GM12864 (cell line): ENCODE measurements around the gene HACE1.
"Not testable (repeated sequence)": the region's sequence is repeated elsewhere in the genome, so short reads cannot be mapped to it uniquely, and the experiment has no call there.

ENCODE experiments used
- DNase-seq: peaks from one replicate; pipeline ENCODE4 v3.0.0-alpha.2; 2011; ENCODE audit warnings: low read depth
- H3K4me3 ChIP-seq: 2 replicates; pipeline ENCODE4 v1.5.1; 2011; ENCODE audit warnings: mild to moderate bottlenecking, low read depth, low read length, control low read depth
- TF ChIP-seq, protein P1 (sequence below): IDR thresholded peaks from 2 replicates; pipeline ENCODE4 v1.5.1; 2011; ENCODE audit warnings: low read depth, mild to moderate bottlenecking, moderate library complexity, low read length, control low read depth, inconsistent platforms; ENCODE audit errors: missing control alignments

HACE1 gene

GRCh38 chr6:104768906-104769305 lies 90.8 kb downstream of the HACE1 start:
- no peak for DNase-seq
- no peak overlapping the region for H3K4me3 ChIP-seq
- TF ChIP-seq, protein P1, sequence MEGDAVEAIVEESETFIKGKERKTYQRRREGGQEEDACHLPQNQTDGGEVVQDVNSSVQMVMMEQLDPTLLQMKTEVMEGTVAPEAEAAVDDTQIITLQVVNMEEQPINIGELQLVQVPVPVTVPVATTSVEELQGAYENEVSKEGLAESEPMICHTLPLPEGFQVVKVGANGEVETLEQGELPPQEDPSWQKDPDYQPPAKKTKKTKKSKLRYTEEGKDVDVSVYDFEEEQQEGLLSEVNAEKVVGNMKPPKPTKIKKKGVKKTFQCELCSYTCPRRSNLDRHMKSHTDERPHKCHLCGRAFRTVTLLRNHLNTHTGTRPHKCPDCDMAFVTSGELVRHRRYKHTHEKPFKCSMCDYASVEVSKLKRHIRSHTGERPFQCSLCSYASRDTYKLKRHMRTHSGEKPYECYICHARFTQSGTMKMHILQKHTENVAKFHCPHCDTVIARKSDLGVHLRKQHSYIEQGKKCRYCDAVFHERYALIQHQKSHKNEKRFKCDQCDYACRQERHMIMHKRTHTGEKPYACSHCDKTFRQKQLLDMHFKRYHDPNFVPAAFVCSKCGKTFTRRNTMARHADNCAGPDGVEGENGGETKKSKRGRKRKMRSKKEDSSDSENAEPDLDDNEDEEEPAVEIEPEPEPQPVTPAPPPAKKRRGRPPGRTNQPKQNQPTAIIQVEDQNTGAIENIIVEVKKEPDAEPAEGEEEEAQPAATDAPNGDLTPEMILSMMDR = no peak

DNA sequence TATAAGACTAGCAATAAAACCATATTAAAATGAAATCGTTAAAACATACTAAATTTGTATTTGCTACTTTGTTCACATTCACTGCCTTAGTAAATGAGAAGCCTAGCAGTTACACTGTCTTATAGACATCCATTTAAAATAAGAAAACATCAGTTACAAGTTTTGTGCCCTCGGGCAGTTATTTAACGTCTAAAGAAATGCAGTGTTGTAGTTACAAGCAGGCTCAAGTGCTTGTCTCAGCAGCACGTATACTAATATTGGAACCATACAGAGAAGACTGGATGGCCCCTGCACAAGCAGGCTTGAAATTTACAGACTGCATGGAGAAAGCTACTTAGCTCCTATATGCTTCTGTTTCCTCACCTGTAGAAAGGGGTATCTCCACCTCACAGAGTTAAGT lies 93.1 kb downstream of the HACE1 start:
- TF ChIP-seq, protein P1 = no peak
- no peak for DNase-seq
- H3K4me3 ChIP-seq = no peak overlapping the region

GRCh38 chr6:104754788-104755409 lies 104.8 kb downstream of the HACE1 start:
- H3K4me3 ChIP-seq = no peak overlapping the region
- TF ChIP-seq, protein P1 = no peak
- DNase-seq = no peak

DNA sequence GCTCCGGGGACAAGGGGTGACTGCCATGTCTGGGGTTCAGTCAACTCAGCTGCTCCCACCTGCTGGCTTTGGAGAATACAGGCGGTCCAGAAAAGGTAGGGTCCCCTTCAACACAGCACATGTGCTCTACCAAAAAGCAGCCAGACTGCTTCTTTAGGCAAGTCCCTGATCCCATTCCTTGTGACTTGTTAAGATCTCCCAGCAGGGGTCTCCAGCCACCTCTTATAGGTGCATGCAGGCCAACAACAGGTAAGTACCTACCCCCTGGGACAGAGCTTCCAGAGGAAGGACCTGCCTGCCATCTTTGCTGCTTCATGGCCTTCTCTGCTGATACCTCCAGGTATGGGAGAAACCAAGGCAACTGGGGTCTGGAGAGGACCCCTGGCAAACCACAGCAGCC lies 106.5 kb downstream of the HACE1 start:
- TF ChIP-seq, protein P1 = no peak
- no peak for DNase-seq
- no peak overlapping the region for H3K4me3 ChIP-seq

DNA sequence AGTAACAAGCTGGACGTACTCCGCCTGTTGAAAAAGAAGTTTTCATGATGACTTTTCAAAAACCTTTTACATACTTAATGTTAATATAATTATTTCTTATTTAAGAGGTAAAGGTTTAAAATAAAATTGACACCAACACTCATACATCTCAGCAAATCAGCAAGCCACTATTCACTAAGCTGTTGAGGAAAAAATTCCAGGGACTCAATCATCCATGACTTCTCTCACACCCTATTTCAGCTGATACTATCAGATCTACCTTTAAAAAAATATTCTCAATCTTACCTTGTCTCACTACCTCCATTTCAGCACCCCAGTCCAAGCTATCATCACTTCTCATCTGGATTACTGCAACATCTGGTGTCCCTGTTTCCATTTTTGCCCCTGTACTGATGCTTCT lies 109.3 kb downstream of the HACE1 start:
- TF ChIP-seq, protein P1 = no peak
- no peak overlapping the region for H3K4me3 ChIP-seq
- DNase-seq = no peak

DNA sequence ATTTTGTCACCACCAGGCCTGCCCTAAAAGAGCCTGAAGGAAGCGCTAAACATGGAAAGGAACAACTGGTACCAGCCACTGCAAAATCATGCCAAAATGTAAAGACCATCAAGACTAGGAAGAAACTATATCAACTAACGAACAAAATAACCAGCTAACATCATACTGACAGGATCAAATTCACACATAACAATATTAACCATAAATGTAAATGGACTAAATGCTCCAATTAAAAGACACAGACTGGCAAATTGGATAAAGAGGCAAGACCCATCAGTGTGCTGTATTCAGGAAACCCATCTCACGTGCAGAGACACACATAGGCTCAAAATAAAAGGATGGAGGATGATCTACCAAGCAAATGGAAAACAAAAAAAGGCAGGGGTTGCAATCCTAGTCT lies 120.6 kb downstream of the HACE1 start:
- H3K4me3 ChIP-seq, DNase-seq: not testable (repeated sequence)

- not testable (repeated sequence) for DNase-seq
Observed at GRCh38 chr6:104737567-104737966, 122.2 kb downstream of the HACE1 start.

DNA sequence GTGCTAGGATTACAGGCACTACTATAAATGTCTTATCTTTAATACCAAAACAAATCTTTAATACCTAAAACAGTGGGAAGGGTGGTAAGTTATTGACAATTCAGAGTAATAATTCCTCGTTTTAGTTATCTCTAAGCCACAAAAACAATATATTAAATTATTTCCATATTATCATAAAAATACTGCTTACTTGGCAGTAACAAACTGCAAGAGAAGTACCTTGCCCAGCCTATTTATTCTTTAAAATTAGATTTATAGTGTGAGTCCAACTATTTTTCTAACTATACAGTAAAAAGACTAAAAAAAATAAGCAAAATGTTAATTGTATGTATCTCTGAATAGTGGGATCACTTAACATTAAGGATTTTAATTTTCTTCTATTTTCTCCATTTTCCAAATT lies 123.2 kb downstream of the HACE1 start:
- TF ChIP-seq, protein P1 = no peak
- no peak overlapping the region for H3K4me3 ChIP-seq
- no peak for DNase-seq

More at GRCh38 chr6:104737567-104737966, 122.2 kb downstream of the HACE1 start:
- not testable (repeated sequence) for H3K4me3 ChIP-seq
